ENCODE results near the gene CDK11A. TPM values are rescaled to one million over a fixed set of nuclear protein-coding genes. Genes with fewer than 3 reads are reported as not detected.
"Not testable (repeated sequence)": the region's sequence is repeated elsewhere in the genome, so short reads cannot be mapped to it uniquely, and the experiment has no call there.

The CDK11A gene
- total and polyA plus RNA-seq, 9 donors: 11.5 to 31.2 (median 24.2) TPM

DNA sequence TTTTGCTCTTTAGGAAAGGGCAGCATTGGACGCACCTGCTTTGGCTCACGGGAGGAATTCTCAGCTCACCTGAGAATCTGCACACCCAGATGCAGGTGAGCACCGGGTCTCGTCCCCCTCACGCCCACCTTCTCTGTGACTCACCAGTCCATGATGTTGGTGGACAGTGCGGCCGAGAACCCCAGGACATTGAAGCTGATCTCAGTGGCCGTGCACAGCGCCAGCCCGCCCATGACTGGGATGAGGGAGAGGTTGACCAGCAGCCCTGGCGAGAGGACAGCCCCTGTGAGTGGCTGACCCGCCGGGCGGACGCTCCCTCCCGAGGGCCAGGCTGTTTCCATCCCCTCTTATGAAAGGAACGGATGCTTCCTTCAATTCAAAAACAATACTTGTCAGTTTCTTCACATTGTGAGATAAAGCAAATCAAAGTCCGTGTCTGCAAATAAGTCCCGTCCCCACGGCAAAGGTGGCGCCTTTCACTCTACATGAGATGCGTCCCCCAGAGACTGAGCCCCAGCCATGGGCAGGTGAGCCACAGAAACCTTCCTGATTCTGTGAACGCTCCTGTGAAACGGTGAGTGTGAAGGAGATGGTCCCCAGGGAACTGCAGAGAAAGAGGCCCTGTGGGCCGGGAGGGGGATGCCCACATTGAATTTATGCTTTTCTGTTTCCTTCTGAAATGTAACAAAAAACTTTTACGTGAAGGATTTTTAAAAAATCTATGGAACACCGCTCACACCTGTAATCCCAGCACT, 52.6 kb downstream of the CDK11A start:
- Histone ChIP-seq H3K36me3 (ENCODE audit: control insufficient read depth, insufficient read depth, low read length) (peaks cover 42% of the 10 kb centered on the region), H3K4me1 (ENCODE audit: control insufficient read depth, insufficient read depth, low read length) (no peaks in the 10 kb centered on the region), H3K4me3 (ENCODE audit: low read length) (no peak overlapping the region), H3K27ac (ENCODE audit: low read length) (no peak overlapping the region), H3K27me3 (ENCODE audit: control insufficient read depth, insufficient read depth, low read length) (no peaks in the 10 kb centered on the region), H3K9me3 (replicated peaks; ENCODE audit: control insufficient read depth, low read depth, low read length) (no peaks in the 10 kb centered on the region)
- DNase-seq: no peak
- 76% methylated on average over 6 of the region's 27 CpGs for WGBS (ENCODE audit: insufficient coverage)

DNA sequence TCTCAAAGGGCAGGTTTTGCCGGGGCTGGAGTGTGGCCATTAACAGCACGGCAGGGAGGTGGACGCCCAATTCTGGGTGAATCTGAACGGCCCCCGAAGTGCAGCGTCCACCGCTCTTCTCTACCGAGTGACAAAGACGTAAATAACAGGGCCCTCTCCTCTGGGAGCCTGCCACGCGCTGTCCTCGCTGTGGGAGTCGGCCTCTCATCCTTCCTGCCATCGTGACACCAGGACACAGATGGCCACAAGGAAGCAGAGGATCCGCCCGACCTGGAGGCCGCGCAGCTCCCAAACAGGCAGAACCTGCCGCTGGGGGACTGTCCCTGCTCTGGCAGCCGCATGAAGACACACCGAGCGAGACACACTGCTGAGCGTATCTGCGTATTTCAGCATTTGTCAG, 53.3 kb downstream of the CDK11A start:
- no peaks in the 10 kb centered on the region for H3K27me3 ChIP-seq (ENCODE audit: control insufficient read depth, insufficient read depth, low read length)
- no peaks in the 10 kb centered on the region for H3K4me1 ChIP-seq (ENCODE audit: control insufficient read depth, insufficient read depth, low read length)
- no peaks in the 10 kb centered on the region for H3K9me3 ChIP-seq (replicated peaks; ENCODE audit: control insufficient read depth, low read depth, low read length)
- H3K36me3 ChIP-seq (ENCODE audit: control insufficient read depth, insufficient read depth, low read length): peaks cover 49% of the 10 kb centered on the region
- H3K4me3 ChIP-seq (ENCODE audit: low read length): no peak overlapping the region
- no peak overlapping the region for H3K27ac ChIP-seq (ENCODE audit: low read length)
- WGBS (ENCODE audit: insufficient coverage): 92% methylated on average over 24 of the region's 24 CpGs
- DNase-seq: no peak

GRCh38 chr1:1669468-1670440, 54.4 kb downstream of the CDK11A start:
- WGBS (ENCODE audit: insufficient coverage): 89% methylated on average over 40 of the region's 43 CpGs
- H3K27ac ChIP-seq (ENCODE audit: low read length): no peak overlapping the region
- H3K27me3 ChIP-seq (ENCODE audit: control insufficient read depth, insufficient read depth, low read length): no peaks in the 10 kb centered on the region
- no peaks in the 10 kb centered on the region for H3K9me3 ChIP-seq (replicated peaks; ENCODE audit: control insufficient read depth, low read depth, low read length)
- H3K4me3 ChIP-seq (ENCODE audit: low read length): no peak overlapping the region
- H3K4me1 ChIP-seq (ENCODE audit: control insufficient read depth, insufficient read depth, low read length): no peaks in the 10 kb centered on the region
- peaks cover 60% of the 10 kb centered on the region for H3K36me3 ChIP-seq (ENCODE audit: control insufficient read depth, insufficient read depth, low read length)
- DNase-seq: no peak

DNA sequence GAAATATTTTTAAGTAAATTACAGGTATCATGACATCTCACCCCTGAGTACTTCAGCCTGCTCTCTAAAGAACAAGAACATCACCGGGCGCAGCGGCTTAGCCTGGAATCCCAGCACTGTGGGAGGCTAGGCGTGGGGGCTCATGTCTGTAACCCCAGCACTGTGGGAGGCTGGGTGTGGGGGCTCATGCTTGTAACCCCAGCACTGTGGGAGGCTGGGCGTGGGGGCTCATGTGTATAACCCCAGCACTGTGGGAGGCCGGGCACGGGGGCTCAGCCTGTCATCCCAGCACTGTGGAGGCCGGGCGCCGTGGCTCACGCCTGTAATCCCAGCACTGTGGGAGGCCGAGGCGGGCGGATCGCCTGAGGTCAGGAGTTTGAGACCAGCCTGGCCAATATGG, 57.6 kb downstream of the CDK11A start:
- Histone ChIP-seq H3K9me3 (replicated peaks; ENCODE audit: control insufficient read depth, low read depth, low read length) (no peaks in the 10 kb centered on the region), H3K27me3 (ENCODE audit: control insufficient read depth, insufficient read depth, low read length) (no peaks in the 10 kb centered on the region), H3K4me3 (ENCODE audit: low read length) (no peak overlapping the region), H3K27ac (ENCODE audit: low read length) (no peak overlapping the region), H3K36me3 (ENCODE audit: control insufficient read depth, insufficient read depth, low read length) (peaks cover 59% of the 10 kb centered on the region), H3K4me1 (ENCODE audit: control insufficient read depth, insufficient read depth, low read length) (peaks cover 5% of the 10 kb centered on the region)
- whole genome bisulfite sequencing (ENCODE audit: insufficient coverage): 95% methylated on average over 9 of the region's 15 CpGs
- DNase-seq: no peak

GRCh38 chr1:1665815-1666251, 58.3 kb downstream of the CDK11A start:
- Histone ChIP-seq H3K4me1 (ENCODE audit: control insufficient read depth, insufficient read depth, low read length) (peaks cover 9% of the 10 kb centered on the region), H3K36me3 (ENCODE audit: control insufficient read depth, insufficient read depth, low read length) (peaks cover 52% of the 10 kb centered on the region), H3K4me3 (ENCODE audit: low read length) (no peak overlapping the region), H3K9me3 (replicated peaks; ENCODE audit: control insufficient read depth, low read depth, low read length) (no peaks in the 10 kb centered on the region), H3K27me3 (ENCODE audit: control insufficient read depth, insufficient read depth, low read length) (no peaks in the 10 kb centered on the region), H3K27ac (ENCODE audit: low read length) (no peak overlapping the region)
- 82% methylated on average over 25 of the region's 25 CpGs for WGBS (ENCODE audit: insufficient coverage)
- no peak for DNase-seq

DNA sequence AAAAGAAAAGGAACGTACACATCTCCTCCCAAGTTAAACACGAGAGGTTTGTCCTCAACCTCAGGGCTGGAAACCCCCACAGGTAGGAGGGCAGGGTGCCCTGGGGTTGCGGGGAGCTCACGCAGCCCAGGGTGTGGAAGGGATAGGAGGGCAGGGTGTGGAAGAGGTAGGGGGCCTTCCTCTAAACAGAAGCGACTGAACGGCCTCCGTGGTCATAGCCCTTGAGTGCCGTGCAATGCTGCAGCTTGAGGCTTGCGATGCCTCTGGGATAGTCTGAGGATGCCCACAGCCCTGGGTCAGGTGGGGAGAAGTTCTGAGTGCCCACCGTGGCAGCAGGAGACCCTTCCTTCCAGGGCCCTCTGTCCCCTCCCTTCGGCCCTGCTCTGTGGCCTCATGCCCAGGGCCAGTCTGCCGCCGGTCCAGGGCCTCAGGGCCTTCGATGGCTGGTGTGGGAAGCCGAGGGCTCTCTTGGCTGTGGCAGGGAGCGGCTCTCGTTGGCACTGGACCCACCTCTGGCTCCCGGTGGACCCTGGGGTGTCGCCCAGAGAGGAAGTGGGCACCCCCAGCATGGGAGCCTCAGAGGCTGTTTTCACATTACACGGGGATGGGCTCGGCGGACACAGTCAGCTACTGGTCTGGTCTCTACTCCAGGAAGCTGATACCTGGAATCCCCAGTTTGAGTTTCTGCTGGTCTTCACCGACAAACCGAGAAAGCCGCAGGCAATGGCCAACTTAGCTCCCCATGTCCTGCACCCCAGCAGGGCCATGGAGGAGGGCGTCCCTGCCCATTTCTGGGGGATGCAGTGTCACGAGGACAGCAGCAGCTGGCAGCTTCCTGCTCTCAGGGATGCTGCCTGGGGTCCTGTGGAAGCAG, 59.0 kb downstream of the CDK11A start:
- no peak for DNase-seq
- 91% methylated on average over 24 of the region's 27 CpGs for WGBS (ENCODE audit: insufficient coverage)
- Histone ChIP-seq H3K4me3 (ENCODE audit: low read length) (no peak overlapping the region), H3K27ac (ENCODE audit: low read length) (no peak overlapping the region), H3K4me1 (ENCODE audit: control insufficient read depth, insufficient read depth, low read length) (peaks cover 13% of the 10 kb centered on the region), H3K27me3 (ENCODE audit: control insufficient read depth, insufficient read depth, low read length) (no peaks in the 10 kb centered on the region), H3K36me3 (ENCODE audit: control insufficient read depth, insufficient read depth, low read length) (peaks cover 48% of the 10 kb centered on the region), H3K9me3 (replicated peaks; ENCODE audit: control insufficient read depth, low read depth, low read length) (no peaks in the 10 kb centered on the region)

DNA sequence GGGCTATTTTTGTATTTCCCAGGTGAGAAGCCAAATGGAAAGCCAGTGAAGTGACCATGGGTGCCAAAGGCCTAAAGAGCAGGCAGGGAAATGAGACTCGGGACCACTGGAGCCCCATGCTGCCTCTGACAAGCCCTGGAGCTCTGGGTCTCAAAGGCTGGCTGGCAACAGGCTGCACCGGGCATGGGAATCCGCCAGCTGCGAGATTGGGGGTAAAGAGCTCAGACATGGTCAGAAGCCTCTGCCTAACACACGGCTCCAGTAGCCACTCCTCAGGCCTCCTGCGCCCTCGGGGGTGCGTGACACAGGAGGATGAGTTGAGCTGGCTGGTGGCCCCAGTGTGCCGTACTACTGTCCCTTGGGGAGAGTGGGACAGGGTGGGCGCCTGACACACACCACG, 59.8 kb downstream of the CDK11A start:
- not testable (repeated sequence) for H3K4me3 ChIP-seq (ENCODE audit: low read length); H3K27me3 ChIP-seq (ENCODE audit: control insufficient read depth, insufficient read depth, low read length); H3K27ac ChIP-seq (ENCODE audit: low read length); DNase-seq; H3K9me3 ChIP-seq (replicated peaks; ENCODE audit: control insufficient read depth, low read depth, low read length)
- peaks cover 13% of the 10 kb centered on the region for H3K4me1 ChIP-seq (ENCODE audit: control insufficient read depth, insufficient read depth, low read length)
- WGBS (ENCODE audit: insufficient coverage): no CpG with 5 or more reads among the region's 11 CpGs
- H3K36me3 ChIP-seq (ENCODE audit: control insufficient read depth, insufficient read depth, low read length): peaks cover 40% of the 10 kb centered on the region

DNA sequence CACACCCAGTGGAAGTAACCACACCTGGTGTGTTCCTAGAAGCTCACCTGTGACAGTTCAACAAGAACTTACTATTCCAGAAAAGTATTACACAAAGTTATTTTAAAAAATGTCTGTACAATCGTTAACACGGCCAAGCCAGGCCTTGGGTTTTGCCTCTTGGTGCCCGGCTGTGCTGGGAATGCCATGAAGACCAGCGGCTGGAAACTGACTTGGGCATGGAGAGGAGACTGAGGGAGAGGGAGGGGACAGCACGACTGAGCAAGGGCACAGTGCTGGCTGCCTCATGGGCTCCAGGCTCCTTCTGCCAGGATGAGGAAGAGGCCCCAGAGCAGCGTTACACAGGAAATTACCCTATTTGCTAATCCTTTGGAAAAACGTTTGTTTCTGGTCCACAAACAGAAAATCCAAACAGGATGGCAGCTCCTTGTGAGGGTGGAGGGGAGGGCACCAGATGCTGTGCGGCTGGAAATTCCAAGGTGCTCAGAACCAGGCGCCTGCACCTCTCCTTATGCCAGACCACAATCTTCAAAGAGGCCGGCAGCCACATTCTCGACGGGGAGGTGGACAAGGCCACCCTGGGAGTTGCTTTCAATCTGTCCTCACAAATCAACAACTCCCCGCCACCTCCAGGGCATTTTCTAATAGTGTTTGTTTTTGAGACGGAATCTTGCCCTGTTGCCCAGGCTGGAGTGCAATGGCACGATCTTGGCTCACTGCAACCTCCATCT, 61.2 kb downstream of the CDK11A start:
- WGBS (ENCODE audit: insufficient coverage): 80% methylated on average over 4 of the region's 15 CpGs
- H3K9me3 ChIP-seq (replicated peaks; ENCODE audit: control insufficient read depth, low read depth, low read length); H3K4me3 ChIP-seq (ENCODE audit: low read length); H3K27me3 ChIP-seq (ENCODE audit: control insufficient read depth, insufficient read depth, low read length); DNase-seq: not testable (repeated sequence)
- H3K4me1 ChIP-seq (ENCODE audit: control insufficient read depth, insufficient read depth, low read length): peaks cover 13% of the 10 kb centered on the region
- H3K27ac ChIP-seq (ENCODE audit: low read length): peak overlapping the region; percentile 62
- H3K36me3 ChIP-seq (ENCODE audit: control insufficient read depth, insufficient read depth, low read length): peaks cover 31% of the 10 kb centered on the region

- H3K27ac ChIP-seq (ENCODE audit: low read length): peak overlapping the region; percentile 62
- peaks cover 13% of the 10 kb centered on the region for H3K4me1 ChIP-seq (ENCODE audit: control insufficient read depth, insufficient read depth, low read length)
- H3K27me3 ChIP-seq (ENCODE audit: control insufficient read depth, insufficient read depth, low read length); DNase-seq; H3K4me3 ChIP-seq (ENCODE audit: low read length); H3K9me3 ChIP-seq (replicated peaks; ENCODE audit: control insufficient read depth, low read depth, low read length): not testable (repeated sequence)
- WGBS (ENCODE audit: insufficient coverage): 100% methylated on average over 1 of the region's 9 CpGs
- H3K36me3 ChIP-seq (ENCODE audit: control insufficient read depth, insufficient read depth, low read length): peaks cover 27% of the 10 kb centered on the region
Measured at GRCh38 chr1:1662392-1662791, 61.8 kb downstream of the CDK11A start.
